ENCODE measurements around the gene PPM1E.

PPM1E gene

DNA sequence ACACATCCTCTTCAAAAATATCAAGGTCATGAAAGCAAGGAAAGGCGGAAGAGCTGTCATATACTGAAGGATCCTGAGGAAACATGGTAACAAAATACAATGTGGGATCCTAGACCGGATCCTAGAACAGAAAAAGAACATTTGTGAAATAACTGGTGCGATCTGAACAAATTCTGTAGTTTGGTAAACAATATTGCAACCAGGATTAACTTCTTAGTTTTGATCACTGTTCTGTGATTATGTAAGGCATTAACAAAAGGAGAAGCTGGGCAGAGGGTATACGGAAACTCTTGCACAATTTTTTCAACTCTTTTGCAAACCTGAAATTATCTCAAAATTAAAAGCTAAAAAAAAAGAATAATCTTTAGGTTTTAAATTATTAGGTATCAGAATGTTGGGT lies 241.3 kb downstream of the PPM1E start:
- no peak for DNase-seq (ENCODE audit: low spot score)

DNA sequence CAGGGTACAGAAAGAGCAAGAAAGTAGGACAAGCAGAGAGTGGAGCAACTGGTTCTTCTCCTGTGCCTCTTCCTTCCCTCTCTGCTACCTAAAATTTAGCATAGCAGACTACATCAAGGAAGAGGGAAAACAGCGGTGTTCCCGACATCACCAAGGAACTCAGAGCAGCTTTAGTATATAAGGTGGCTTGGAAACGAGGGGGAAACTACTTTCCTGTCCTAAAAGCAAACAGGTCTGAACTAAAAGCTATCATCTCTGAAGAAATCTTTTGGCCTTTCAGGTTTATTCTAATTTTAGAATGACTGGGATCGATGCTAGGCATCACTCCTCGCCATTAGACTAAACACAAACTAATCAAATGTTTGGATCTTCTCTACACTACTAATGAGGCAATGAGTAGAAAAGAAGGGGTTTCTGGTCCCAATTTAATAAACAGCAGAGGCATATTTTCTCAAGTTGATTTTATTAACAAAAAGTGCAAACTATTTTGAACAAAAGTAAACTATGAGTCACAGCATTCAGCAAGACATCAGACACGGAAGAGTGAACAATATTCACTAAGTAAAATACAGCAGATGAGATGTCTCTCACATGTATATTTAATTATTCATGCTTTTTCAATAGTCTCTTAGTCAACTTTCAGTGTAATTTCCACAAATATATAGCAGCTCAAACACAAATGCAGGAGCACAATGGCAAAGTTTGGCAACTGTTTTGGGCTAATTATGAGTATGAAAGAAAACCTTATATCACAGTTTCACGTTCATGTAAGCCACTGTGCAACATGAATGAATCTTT lies 242.3 kb downstream of the PPM1E start:
- DNase-seq (ENCODE audit: low spot score) = no peak

DNA sequence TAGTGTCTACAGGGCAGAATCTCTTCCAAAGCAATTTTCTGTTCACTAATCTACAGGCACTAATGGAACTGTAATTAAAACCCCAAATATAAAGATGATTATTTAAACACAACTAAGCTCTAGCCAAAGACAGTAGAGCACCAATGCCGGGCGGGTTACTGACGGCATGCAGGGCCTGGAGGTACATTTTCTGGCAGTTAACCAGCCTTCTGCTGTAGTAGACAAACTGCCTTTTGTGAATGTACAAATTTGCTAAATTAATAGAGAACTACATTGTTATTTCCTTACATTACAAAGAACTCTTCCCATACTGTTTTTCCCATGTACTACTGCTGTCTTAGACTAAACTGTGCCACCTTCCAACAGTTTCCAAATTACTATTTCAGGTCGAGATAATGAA lies 243.2 kb downstream of the PPM1E start:
- DNase-seq (ENCODE audit: low spot score) = no peak

DNA sequence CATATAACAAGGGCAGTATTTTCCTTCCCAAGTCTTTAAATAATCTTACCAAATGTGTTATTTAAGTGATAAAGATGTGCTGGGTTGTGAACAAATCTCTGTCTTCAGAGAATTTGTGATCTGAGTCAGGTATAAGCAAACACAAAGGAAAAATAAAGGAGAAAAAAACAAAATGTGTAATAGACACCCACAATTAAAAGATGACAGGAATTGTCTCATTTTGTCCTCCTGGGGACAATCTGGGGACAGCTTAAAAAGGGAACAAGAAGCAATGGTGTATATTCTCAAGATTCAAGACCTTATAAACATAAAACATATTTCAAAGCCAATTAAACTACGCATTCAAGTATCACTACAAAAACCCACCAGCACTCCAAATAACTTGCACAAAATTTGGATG lies 243.8 kb downstream of the PPM1E start:
- no peak for DNase-seq (ENCODE audit: low spot score)

DNA sequence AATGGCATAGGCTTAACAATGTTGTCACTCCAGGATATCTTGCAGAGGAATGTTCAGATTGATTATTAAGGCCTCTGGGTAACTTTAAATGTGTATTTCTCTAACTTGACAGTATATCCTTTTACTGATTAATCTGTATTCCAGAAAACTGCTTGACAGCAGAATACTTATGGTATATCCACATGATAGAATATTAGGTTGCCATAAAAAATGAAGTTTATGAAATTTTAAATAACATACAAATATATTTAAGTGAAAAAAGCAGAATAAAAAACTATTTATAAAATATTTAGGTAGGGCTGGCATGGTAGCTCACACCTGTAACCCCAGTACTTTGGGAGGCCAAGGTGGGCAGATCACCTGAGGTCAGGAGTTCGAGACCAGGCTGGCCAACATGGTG lies 244.4 kb downstream of the PPM1E start:
- DNase-seq (ENCODE audit: low spot score) = no peak

DNA sequence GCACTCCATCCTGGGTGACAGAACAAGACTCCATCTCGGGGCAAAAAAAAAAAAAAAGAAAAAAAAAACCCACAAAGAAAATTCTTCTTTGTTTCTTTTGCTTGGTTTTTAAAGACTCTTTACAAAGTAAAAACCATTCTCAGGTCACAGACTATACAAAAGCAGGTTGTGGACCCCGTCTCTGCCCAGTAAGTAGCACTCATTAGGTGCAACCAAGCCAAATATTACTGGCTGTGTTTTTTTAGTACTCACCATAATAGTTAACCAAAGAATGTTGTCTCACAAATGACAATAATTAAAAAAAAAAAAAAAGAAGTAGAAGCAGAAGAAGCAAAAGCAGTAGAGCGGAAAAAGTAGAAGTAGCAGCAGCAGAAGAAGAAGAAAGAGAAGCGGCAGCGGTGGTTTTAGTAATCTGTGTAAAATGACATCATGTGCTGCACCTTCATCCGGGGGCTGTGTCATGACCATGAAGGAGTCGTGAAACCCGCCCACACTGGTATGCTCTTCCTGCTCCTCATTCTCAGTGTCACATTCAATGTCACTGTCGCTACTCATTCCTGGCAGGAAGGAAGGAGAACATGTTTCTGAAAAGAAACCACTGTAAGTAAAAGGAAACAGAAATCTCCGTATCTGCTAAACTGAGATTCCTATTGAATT lies 245.6 kb downstream of the PPM1E start:
- peak; percentile 34 for DNase-seq (ENCODE audit: low spot score)

DNA sequence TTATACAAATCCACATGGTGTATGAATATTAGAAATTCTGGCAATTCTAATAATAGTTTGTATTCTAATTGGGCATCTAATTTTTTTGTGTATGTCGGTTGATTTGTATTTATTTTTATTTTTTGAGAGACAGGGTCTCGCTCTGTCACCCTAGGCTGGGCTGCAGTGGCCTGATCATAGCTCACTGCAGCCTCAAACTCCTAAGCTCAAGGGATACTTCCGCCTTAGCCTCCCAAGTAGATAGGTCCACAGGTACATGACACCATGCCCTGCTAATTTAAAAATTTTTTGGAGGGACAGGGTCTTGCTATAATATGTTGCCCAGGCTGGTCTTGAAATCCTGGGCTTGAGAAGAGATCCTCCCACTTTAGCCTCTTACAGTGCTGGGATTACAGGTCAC lies 246.5 kb downstream of the PPM1E start:
- DNase-seq (ENCODE audit: low spot score) = no peak

DNA sequence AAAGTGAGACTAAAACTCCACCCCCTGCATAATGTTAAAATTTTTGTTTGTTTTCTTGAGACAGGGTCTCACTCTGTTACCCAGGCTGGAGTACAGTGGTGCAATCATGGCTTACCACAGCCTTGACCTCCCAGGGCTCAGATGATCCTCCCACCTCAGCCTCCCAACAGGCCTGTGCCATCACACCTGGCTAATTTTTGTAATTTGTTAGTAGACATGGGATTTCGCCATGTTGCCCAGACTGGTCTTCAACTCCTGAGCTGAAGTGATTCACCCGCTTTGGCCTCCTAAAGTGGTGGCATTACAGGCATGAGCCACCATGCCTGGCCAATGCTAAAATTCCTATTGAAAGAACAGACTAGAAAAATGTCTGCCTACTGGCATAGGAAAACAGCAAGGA lies 247.2 kb downstream of the PPM1E start:
- DNase-seq (ENCODE audit: low spot score) = no peak

DNA sequence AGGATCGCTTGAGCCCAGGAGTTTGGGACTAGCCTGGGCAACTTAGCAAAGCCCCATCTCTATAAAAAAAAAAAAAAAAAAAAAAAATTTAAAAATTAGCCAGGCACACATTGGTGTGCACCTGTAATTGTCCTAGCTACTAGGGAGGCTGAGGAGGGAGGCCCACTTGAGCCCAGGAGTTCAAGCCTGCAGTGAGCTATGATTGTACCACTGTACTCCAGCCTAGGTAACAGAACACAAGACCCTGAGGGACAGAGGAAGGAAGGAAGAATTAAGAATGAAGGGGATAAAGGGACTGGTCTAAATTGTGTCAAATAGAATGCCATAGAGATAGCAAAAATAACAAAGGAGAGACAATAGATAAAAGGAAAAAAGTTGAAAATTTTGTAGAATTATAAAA lies 248.2 kb downstream of the PPM1E start:
- no peak for DNase-seq (ENCODE audit: low spot score)

DNA sequence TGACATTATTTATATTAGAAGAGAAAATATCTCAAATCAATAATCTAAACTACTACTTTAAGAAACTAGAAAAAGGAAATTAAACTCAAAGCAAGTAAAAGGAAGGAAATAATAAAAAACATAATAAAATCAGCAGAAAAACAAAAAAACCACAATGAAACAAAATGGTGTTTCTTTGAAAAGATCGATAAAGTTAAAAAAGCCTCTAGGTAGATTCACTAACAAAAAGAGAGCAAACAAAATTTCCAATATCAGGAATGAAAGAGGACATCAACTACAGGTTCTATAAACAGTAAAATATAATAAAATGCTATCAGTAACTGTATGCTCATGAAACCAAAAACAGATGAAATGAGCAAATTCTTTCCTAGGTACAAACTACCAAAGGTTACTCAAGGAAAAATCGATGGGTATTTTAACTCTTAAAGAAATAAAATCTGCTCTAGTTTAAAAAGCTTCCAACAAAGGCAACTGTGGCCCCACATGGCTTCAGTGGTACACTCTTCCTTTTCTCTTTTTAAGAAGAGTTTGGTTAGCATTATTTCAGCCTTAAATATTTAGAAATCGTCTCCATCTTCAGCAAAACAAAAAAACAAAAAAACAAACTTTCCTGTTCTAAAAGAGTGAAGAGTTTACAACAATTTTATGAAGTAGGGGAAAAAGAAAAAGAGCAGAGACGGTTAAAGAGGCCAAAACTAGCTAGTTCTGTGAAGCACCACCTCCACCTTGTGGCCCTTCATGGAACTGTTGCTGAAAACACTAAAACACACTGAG lies 248.9 kb downstream of the PPM1E start:
- peak; percentile 70 for DNase-seq (ENCODE audit: low spot score)

DNA sequence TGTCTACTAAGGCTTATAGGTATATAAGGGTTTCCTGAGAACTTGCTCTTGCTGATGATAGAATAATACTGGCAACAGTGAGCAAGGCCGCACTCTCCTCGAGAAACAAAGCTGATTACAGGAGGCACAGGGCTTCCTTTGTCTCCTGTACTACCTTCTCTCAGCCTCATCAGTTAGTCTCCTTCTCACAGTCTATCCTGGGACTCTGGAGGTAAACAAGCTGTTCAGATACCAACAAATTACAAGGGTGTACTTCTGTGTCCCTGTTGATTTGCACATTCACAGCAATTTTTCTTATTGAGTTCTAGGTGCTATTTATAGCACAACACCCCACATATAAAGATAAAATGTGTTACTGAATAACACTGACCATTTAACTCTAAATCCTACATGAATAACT lies 252.3 kb downstream of the PPM1E start:
- no peak for DNase-seq (ENCODE audit: low spot score)

DNA sequence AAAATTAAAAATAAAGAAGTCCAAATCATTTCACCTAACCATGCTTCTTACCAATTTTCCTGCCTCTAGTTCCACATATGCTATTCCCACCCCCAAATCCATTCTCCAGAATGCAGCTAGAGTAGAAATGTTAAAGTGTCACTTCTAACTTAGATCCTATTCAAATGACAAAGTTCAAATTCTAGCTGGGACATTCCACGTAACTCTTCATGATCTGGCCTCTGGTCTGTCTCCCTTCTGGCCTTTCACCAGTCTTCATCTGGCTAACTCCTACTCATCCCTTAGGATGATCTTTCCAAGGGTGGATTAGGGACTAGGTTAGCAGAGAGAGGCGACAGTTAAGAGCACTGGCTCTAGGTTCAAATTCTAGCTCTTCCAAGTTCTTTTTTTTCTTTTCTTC lies 253.1 kb downstream of the PPM1E start:
- DNase-seq (ENCODE audit: low spot score) = no peak

DNA sequence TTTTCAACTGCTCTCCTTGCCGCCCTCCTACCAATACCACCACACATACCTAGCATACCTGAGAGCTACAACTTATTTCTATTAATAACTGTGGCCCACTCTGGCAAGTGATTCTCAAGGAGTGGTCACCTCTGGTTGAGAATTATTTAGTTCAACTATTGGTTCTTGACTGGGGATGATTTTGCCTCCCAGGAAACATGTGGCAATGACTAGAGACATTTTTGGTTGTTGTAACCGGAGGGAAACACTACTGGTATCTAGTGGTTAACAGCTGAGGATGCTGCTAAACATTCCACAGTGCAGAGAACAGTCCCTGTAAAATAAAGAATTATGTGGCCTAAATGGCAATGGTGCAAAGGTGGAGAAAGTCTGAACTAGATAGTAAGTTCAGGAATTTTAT lies 254.4 kb downstream of the PPM1E start:
- no peak for DNase-seq (ENCODE audit: low spot score)

DNA sequence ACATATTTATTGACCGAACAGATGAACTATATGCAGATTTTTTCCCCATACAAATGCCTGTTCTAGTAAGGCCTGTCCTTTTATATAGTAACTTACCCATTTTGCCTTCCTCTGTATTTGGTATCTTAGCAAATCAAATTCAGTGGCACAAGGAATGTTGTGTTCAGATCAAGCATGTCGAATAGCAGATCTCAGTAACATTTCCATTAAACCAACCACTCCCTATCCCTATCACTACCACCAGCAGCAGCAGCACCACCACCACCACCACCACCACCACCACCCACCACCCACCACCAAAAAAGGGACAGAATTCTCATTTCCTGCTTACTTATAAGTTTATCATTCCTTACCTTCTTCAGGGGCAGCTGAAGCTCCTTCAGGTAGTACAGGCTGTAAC lies 256.3 kb downstream of the PPM1E start:
- DNase-seq (ENCODE audit: low spot score) = no peak

DNA sequence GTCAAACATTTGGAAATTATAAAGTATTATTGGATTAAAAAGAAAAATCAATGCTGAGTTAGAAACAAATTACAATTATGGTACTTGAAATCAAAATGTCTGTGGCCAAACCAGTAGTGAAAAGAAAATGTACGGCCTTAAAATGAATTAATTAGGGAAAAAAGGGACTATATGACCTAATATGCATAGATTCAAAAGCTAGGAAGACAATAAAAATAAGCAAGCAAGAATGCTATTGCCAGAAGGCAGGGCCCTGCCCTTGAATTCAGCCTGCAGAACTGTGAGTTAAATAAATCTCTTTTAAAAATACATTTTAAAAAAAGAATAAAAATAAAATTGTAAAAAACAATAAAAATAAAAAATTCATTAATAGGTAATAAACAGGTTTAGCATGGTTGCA lies 262.4 kb downstream of the PPM1E start:
- no peak for DNase-seq (ENCODE audit: low spot score)

DNA sequence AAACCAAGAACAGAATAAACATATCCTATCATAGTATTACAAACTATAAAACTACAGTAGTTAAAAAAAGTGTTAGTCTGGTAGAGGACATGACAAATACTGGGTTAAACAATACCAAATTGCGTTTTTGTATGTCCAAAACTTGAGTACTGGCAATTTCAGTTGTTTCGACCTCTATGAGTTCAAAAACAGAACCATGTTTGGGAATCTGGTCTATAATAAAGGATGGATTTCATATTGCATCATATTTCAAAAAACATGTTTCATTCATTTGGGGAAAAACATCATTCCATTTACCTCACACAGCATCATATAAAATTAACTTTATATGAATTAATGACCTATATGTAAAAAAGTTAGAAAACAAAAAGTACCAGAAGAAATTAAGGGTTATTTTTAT lies 269.3 kb downstream of the PPM1E start:
- no peak for DNase-seq (ENCODE audit: low spot score)

DNA sequence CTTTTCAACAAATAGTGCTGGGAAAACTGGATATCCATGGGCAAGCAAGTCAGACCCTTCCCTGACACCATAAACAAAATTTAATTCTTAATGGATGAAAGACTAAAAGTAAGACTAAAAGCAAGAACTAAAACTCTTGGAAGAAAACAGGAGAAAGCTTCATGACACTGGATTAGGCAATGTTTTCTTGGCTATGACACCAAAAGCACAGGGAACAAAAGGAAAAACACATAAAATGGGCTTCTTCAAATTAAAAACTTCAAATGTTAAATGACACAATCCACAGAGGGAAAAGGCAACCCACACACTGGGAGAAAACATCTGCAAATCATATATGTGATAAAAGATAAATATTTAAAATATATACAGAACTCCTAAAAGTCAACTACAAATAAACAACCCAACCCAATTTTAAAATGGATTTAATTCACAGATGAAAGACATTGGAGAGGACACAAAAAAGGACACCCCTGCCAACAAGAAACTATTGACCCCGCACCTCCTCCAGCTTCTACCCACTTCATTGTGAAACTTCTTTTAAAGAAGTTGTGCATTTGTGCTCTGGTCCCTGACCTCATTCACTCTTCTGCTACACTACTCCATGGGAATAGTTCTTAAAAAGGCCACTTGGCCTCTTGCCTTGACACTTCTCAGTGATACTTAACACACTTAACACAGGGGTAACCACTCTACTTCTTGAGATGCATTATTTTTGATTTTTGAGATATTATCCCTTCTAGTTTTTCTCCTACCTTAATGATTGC lies 270.7 kb downstream of the PPM1E start:
- peak; percentile 13 for DNase-seq (ENCODE audit: low spot score)

DNA sequence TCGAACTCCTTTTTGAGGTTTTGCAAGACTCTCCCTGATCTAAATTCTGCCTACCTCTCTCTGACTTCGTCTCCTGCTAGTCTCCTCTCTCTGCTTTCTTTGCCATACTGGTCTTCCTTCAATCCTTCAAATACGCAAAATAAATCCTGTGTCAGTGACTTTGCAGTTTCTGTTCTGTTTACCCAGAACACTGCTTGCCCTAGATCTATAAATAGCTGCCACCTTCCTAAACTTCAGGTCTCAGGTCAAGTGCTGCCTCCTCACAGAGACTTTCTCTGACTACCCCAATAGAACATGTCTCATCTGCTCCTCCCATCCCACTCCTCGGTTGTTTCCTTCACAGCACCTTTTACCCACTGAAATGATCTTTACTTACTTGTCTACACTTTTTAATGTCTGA lies 272.1 kb downstream of the PPM1E start:
- peak; percentile 8 for DNase-seq (ENCODE audit: low spot score)

DNA sequence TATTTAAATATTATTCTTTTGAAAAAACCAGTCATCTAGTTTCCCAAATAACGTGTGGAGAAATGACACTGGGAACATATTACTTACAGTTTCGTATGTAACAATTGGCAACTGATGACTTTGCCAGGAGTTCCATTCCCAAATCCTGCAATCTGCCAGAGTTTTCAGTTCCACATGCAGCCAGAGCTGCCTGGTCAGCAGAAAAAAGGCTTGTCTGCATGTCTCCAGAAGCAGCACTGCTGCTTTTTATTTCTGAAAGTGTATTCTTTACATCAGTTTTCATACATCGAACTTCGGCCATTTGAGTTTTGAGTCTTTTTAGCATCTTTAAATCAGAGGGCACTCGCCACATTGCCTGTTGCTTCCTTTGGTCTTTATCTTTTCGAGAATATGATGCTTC lies 272.7 kb downstream of the PPM1E start:
- DNase-seq (ENCODE audit: low spot score) = no peak

DNA sequence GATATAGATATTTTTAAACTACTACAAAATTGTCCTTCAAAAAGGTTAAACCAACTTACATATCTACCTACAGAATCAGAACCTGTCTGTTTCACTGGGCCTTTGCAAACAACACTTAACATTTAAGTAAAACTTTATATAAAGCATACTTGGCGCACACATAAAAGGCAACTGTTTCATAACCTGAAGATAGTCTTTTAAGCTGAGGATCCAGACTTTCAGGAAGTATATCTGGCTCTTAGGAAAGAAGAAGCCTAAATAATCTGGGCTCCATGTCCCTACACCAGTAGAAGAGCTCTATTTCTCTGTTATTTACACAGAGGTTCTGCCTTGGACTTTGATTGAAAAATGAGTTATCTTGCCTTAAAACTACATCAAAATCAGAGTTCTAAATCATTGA lies 275.2 kb downstream of the PPM1E start:
- no peak for DNase-seq (ENCODE audit: low spot score)
